Activated CD8-positive, alpha-beta memory T cell treated with anti-CD3 and anti-CD28 coated beads, Interleukin-2, amount 50 U/mL, for 24 hours (primary cell): ENCODE data around the gene SPG7.
A peak's percentile ranks its signal among the peaks of the same experiment; 100 is the strongest.
"Not testable (repeated sequence)": the region's sequence is repeated elsewhere in the genome, so short reads cannot be mapped to it uniquely, and the experiment has no call there.

Source experiments
- DNase-seq: peaks from one replicate; pipeline ENCODE4 v3.0.0-alpha.2; 2020; ENCODE audit errors: extremely low read depth

The SPG7 gene

GRCh38 chr16:89564476-89565255 lies 56.5 kb downstream of the SPG7 start:
- DNase-seq: no peak

GRCh38 chr16:89565256-89565505 lies 57.0 kb downstream of the SPG7 start:
- DNase-seq: no peak

DNA sequence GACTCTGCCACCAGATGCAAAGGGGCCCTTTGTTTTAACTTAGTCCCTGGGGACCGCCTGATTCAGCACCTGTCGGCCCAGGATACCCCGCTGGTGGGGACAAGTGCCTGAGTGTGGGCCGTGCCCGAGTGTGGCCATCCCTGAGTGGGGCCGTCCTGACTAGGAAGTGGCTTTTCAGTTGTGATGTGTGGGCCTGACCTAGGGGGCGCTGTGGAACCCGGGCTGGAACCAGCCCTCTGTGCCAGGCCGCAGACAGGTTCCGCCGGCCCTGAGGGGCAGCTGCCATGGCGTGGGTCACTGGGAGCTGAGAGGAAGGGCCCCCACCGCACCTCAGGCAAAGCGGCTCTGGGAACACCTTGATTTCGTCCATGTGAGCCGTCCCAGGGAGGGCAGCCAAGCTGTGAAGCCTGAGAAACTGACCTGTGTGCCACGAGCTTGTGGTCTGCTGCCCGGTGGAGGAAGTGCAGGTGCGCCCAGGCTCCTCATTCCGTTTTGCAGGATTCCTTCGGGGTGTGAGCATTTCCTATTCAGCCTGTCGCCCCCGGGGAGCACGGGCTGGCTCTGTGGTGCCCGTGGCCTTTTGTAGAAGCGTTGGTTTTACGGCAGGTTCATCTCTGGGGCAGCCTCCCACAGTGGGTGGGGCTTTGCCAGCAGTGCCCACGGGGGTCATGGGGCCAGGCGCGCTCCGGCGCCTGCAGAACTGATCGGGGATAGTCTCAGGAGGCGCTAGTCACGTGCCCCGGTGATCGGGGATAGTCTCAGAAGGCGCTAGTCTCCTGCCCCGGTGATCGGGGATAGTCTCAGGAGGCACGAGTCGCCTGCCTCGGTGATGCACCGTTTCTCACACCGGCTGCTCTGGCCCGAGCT lies 57.5 kb downstream of the SPG7 start:
- peak; percentile 21 for DNase-seq

GRCh38 chr16:89567656-89568594 lies 59.7 kb downstream of the SPG7 start:
- DNase-seq: no peak

- no peak for DNase-seq
Measured at GRCh38 chr16:89569506-89570341, 61.5 kb downstream of the SPG7 start.

DNA sequence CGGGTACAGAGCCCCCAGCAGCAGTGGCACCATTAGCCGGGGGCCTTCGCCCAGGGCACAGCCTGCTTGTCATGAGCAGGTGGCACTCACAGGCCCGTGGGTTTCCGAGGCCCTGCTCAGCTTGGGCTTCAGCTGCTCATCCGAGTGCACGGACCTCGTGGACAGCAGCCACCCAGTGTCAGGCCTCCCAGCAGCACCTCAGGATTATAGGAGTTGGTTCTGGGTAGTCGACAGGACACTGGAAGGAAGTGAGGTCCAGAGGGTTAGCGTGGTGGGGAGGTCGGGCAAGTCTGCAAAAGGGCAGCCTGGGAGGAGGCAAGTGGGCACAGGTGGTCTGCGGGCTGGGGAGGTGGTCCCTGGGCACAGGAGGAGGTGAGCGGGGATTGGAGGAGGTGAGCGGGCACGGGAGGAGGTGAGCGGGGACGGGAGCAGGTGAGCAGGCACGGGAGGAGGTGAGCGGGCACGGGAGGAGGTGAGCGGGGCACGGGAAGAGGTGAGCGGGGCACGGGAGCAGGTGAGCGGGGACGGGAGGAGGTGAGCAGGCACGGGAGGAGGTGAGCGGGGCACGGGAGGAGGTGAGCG lies 62.2 kb downstream of the SPG7 start:
- DNase-seq: no peak

- not testable (repeated sequence) for DNase-seq
Measured at GRCh38 chr16:89570983-89571598, 62.9 kb downstream of the SPG7 start.

DNA sequence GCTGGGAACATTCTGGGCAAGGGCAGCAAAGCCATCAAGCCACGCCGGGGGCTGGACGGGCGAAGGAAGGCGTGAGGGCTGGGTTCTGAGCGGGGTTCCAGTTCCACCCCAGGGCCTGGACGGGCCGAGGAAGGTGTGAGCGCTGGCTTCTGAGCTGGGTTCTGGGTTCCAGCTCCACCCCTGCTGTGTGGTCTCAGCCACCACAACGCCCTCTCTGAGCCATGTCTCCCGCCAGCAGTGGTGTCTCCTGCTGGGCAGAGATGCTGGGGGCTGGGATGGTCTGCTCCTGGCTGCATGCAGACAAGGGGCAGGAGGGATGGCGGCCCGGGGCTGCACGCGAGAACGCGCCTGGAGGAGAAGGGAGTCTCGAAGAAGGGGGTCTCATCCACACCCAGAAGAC lies 63.4 kb downstream of the SPG7 start:
- no peak for DNase-seq

GRCh38 chr16:89572073-89572484 lies 63.9 kb downstream of the SPG7 start:
- DNase-seq: no peak

DNA sequence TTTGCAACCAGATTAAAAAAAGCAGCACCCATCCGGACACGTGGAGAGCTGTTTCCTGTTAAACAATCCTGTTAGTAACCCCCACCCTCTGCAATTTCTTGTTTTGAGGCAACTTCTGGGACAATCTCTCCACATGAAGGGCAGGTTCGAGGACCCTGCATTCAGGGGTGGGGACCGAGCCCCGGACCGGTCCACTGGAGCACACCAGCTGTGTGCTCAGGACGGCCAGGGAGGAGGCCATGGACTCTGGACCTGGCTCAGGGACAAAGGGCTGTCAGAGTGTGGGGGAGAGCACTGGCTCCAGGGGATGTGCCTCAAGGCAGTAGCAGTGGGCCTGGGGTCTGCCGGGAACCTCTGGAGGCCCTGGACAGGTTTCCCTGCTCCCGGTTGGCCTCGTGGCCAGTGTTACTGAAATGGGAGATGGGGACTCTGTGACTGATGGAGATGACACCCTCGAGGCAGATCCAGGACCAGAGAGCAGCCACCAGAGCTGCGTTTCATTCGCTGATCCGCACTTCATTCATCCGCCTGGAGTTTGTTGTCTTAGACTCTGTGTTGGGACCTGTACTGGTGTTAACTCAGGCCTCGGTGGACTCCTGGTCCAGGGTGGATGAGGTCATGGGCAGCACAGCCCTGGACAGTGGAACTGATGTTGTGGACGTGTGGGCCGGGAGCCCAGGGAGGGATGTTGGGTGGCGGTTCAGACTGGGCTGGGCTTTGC lies 64.4 kb downstream of the SPG7 start:
- no peak for DNase-seq

DNA sequence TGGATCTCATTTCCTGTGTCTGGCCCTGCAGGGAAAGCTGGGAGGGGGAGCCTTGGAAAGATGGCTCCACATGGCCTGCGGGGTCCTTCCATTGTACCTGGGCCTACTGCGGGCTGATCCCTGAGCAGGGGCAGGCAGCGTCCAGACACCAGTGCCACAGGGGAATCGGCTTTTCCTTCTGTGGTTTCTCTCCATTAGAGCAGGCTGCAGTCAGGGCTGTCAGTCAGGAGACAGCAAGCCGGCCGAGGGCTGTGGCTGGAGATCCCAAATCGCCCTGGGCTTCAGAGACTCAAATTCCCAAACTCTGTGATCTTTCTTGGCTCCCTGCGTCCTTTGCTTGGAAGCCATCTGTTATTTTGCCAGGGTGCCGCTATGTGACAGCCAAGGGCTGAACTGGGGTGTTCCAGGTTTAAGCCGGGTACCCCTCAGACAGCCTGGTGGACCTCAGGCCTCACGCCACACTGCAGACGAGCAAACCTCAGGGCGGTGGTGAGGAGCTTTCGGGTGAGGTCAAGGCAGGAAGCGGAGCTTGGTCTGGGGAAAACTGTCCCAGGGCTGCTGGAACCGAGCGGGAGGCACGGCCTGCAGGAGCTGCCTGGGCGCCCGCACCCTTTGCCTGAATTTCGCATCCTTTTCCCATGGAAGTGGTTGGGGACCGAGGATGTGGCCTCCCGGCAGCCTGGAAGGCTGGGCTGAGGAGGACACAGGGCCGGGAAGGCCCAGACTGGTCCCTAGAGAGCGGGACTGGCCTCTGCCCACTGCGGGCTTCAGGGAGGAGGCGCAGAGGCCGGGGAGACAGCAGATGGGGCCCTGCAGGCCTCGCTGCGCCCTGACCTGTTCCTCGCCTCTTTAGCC lies 65.8 kb downstream of the SPG7 start:
- no peak for DNase-seq

DNA sequence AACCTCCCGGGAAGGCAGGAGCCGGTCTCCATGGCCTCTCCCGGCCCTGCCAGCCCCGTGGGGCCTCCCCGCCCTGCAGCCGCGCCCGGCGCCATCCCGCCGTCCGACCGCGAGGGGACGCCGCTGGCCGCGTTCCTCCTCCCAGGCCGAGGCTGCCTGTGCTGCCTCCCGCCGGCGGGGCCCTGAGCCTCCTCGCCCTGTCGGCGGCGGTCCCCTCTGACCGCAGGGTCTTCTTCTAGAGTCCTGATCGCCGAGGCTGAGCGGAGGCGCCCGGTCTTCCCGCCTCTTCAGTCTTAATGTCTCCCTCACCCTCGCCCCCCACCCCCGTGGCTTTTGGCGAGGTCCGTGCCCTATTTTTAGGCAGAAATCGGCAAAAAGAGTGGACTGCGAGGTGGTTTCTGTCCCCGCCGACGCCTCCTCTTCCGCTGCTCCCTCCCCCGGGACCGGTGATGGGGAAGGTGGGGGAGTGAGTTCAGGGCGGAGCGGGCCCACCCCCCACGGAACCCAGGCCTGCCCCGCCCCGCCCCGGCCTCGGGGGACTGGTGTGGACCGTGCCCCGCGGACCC lies 66.6 kb downstream of the SPG7 start:
- no peak for DNase-seq

- DNase-seq: no peak
Measured at GRCh38 chr16:89575247-89576152, 67.3 kb downstream of the SPG7 start, which contains the start of gene CPNE7. TSS of gene CPNE7 (plus strand) at chr16:89575758. CDS start at chr16:89575898, 140 bp downstream.

- no peak for DNase-seq
Measured at GRCh38 chr16:89576153-89577054, 68.2 kb downstream of the SPG7 start.

DNA sequence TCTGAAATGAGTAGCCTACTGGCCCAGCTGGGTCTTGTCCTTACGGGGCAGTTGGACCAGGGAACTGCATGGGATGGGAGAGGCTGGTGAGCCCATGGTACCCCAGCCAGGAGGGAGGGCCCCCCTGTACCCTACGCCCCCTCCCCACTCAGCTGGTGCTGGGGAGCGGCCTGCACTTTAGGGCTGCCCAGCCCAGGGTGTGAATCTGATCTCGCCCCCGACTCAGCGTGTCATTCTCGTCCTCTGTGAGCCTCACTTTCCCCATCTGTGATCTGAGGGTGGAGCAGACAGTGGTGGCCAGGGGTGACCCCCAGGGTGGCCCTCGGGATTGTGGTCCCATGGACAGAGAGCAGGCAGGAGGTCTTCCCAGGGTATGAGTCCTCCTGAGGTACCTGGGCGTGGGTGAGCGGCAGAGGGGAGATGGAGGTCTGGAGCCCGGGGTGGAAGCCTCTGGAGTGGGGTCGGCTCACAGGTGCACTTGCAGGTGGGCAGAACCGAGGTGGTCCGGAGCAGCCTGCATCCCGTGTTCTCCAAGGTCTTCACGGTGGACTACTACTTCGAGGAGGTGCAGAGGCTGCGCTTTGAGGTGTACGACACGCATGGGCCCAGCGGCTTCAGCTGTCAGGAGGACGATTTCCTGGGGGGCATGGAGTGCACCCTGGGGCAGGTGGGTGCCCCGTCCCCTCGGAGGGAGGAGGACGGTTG lies 69.0 kb downstream of the SPG7 start:
- DNase-seq: no peak

DNA sequence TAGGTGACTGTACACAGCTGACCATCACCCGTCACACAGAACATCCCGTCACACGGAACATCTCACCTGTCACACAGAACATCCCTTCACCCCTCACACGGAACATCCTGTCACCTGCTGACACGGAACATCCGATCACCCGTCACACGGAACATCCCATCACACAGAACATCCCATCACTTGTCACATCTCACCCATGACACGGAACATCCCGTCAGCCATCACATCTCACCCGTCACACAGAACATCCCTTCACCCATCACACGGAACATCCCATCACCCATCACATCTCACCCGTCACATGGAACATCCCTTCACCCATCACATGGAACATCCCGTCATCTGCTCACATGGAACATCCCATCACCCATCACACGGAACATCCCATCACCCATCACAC lies 71.1 kb downstream of the SPG7 start:
- no peak for DNase-seq
